OCI-M2 (cell line): ENCODE measurements around the gene KCNIP1.

Experiments used
- DNase-seq: peaks from one replicate; lab custom pipeline; 2025; ENCODE audit not compliant: unreplicated experiment; lab: John Stamatoyannopoulos, UW

KCNIP1 gene

DNA sequence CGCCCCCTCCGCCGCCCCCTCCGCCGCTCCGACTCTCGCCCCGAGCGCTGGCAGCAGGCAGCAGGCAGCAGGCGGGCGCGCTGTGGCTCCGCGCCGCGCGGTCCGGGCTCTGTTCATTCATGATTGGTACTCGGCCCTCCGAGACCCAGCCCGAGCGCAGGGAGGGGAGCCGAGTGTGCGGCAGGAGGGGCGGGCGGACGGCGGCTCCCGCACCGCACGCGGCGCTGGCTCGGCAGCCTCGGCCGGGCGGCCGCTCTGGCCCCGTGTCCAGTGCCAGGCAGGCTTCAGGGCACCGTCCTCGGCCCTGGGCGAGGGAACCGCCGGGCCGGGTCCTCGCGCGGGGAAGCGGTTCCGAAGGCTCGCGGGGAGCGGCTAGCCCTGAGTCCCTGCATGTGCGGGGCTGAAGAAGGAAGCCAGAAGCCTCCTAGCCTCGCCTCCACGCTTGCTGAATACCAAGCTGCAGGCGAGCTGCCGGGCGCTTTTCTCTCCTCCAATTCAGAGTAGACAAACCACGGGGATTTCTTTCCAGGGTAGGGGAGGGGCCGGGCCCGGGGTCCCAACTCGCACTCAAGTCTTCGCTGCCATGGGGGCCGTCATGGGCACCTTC, at the start of gene KCNIP1:
Gene KCNIP1 (plus strand): TSS at position 31 of the 607 bp plus-strand sequence.
- no peak for DNase-seq

DNA sequence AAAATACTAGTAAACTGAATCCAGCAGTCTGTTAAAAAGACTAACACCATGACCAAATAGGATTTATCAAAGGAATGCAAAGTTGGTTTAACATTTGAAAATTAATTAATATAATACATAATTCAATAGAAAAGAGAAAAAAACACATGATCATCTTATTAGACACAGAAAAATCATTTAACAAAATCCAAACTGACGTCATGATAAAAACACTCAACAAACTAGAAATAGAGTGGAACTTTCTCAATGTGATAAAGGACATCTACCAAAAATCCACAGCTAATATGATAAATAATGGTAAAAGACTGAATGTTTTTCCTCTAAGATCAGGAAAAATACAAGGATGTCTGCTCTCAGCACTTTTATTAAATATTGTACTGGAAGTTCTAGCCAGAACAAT, 40.4 kb upstream of the KCNIP1 start:
- DNase-seq: no peak

DNA sequence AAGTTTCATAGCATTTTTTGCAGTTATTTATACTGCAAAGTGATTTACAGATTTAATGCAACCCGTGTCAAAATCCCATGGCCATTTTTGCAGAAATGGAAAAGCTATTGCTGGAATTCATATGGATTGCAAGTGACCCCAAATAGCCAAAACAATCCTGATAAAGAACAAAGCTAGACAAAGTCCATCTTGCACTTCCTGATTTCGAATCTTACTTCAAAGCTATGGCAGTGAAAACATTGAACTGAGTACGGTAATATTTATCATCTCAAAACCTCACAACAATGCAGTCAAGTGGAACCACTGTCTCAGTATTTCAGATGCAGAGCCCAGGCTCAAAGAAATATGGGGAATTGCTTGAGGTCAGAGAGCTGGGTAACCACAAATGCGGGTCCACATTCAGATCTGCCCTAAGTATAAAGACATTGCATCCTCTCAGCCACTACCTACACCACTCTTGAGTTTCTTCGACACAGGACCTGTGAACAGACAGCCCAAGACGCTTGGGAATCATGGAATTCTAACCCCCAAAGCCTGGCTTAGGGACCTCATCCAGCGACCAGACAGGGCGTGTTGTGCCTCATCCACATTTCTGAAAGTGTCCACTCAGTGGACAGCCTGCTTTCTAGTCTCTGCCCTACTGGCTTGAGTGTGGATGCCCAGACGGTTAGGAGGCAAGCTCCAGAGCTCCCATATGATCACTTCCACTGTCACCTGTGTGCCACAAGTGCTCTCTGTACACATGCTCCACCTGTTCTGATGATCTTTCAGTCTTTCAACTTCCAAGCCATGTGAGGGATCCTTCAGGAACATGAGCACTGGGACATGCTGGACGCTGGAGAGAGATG, 39.3 kb upstream of the KCNIP1 start:
- DNase-seq: no peak

DNA sequence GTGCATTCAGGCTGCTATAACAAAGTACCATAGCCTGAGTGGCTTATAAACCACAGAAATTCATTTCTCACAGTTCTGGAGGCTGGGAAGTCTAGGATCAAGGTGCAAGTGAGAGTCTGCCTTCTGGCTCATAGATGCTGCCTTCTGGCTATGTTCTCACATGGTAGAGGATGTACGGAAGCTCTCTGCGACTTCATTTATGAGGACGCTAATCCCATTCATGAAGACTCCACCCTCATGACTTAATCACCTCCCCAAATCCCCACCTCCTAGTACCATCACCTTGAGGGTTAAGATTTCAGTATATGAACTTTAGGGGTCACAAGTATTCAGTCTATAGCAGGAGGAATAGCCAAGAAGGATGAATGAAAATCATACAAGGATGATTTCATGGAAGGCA, 37.3 kb upstream of the KCNIP1 start:
- no peak for DNase-seq

DNA sequence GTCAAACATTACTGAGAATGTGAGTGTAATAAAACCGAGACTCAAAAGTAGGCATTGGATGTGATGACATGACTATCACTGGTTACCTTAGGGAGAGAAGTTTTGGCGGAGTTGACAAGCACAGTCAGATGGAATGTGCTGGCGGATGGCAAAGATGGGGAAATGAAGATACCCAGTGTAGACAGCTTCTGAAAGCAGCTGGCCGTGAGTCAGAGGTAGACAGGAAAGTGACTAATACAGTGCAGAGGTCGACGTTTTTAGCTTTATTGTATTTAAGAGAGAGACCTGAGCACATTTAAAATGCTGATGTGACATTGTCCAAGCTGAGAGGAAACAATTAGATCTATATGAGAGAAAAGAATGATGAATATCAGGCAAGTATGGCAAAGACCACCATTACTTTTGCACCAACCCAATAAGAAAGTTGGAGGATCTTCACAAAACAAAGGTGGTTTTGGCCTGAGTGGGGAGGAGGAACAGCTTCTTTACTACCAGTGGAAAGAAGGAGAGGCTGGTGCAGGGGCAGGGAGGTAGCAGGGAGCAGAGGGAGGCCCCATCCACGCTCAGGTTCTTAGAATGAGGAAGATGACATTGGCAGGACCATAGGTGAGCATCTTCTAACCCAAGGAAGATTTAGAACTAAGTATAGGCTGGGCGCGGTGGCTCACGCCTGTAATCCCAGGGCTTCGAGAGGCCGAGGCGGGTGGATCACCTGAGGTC, 36.7 kb upstream of the KCNIP1 start:
- no peak for DNase-seq

DNA sequence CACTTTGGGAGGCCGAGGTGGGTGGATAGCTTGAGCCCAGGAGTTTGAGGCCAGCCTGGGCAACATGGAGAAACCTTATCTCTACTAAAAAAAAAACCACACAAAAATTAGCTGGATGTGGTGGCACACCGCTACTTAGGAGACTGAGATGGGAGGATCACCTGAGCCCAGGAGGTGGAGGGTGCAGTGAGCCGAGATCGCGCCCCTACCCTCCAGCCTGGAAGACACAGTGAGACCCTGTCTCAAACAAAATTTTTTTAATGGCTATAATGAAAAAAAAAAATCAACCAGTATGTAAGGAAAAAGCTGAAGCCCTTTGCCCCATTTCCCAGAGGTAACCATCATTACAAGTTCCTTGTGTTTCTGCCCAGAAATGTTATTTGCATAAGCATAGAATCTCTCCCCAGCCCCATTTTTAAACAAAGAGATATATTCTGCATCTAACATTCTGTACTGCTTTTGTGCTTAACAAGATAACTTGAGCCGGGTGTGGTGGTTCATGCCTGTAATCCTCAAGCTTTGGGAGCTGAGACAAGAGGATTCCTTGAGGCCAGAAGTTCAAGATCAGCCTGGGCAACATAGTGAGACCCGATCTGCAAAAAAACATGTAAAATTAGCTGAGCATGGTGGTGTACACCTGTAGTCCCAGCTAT, 35.1 kb upstream of the KCNIP1 start:
- no peak for DNase-seq

DNA sequence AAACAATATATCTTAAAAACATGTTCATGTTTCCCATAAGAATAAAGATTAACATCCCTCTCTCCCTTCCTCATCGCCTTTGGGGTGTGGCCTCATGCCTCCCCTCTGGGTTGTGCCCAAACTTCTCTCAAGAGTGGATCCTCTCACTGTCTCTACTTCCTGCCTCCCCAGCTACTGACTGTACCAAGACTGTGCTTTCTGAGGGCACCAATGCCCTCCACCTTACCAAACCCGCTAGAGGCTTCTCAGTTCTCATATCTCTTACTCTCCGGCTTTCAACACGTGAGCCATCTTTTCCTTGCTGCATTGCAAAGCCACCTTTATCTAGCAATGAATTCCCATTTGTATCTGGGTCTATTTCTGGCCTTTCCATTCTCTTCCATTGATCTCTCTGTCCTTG, 34.4 kb upstream of the KCNIP1 start:
- no peak for DNase-seq

DNA sequence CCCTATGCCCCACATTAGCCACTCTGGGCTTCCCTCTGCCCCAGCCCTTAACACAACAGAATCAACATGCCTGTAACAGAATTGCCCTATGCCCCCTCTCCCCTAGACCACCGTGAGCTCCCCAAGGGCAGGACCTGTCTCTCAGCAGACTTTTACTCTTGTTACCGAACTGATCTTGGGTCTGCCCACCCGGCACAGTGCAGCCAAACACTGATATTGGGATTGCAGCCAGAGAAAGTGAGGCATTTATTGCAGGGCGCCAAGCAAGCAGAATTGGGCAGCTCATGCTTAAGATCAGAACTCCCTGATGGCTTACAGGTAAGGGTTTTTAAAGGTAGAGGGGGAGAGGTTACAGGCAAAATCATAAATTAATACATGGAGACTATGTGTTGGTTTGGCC, 33.5 kb upstream of the KCNIP1 start:
- DNase-seq: no peak

DNA sequence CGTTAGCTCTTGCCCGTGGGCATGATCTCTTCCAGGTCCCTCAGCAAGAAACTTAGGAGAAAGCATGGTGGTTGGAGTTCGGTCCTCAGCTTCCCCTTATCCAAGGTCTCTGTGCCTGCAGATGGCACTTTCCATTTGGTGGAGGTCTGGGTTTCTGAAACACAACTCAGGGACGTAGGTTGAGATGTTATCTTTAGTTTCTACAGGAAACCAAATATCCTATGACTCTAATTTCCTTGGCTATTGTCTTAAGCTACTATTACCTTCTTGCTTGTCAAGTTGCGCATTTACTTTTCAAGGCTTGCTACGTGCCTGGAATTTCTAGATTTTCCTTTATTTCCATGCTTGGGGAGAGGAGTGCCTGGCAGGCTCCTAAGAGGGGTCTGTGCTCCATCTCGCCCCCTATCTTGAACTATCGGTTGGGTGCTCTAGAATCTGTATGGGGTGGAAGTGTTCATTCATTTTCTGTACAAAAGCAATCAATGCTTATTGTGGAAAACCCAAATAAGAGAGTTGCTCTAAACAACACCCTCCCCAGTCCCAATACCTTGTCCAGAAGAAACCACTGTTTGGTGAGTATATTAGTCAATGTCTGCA, 32.9 kb upstream of the KCNIP1 start:
- no peak for DNase-seq

DNA sequence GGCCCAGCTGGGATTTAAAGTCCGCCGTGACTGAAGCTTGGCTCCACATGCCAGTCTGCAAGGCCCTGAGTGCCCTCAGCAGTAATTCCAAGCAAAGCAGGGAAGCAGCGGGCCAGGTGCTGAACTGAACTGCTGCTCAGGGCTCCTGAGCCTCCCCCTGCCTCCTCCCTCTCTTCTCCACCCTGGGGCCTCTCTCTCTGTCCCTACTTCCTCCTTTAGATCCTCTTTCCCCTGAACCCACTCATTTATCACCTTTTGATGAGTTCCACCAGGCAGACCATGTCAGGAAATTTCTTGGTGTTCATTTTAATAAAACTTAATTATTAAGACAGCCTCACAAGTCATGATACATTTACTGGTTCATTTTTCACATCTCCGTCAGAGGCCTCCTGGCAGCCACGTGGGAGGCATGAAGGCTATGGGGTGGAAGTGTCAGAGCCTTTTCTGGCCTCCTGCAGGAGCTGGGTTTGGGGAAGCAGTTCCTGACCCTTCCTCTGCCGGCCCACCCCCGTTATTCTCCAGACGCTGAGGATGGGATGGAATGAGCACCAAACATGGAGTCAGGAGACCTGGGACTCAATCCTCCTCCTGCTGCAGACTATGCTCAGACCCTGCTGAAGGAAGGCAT, 32.2 kb upstream of the KCNIP1 start:
- DNase-seq: no peak

DNA sequence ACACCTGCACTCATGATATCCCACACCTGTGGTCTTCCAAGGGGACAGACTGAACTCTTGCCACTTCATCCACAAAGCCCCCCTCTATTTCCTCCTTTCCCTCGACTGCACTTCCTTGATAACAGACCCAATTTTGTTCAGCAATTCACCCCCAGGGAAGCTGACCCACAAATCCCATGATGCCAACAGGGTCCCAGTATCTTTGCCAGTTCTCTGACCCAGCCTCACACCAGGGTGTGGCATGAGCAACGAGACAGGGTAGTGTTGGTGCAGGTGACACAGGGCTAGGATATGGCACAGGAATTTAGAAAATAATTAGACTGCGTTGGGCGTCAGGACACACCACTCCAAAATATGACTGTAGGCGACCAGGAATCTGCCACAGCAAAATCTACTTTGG, 30.2 kb upstream of the KCNIP1 start:
- no peak for DNase-seq

DNA sequence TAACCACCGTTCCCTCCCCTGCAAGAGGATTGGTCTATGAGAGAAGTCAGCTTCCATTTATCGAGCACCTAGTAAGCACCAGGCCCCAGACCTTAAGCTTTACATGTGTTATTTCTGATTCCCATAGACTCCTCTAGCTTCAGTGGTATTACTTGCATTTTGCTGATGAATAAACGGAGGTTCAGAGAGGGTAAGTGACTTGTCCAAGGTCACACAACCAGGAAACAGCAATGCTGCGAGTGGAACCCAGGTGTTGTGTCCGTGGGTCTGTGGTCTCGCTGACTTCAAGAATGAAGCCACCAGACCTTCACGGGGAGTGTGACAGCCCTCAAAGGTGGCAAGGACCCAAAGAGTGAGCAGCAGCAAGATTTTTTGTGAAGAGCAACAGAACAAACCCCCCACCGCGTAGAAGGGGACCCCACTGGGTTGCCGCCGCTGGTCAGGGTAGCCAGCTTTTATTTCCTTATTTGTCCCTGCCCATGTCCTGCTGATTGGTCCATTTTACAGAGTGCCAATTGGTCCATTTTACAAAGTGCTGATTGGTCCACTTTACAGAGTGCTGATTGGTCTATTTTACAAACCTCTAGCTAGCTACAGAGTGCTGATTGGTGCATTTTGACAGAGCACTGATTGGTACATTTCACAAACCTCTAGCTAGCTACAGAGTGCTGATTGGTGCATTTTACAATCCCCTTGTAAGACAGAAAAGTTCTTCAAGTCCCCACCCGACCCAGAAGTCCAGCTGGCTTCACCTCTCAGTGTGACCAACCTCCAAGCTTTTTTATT, 29.1 kb upstream of the KCNIP1 start:
- DNase-seq: no peak

DNA sequence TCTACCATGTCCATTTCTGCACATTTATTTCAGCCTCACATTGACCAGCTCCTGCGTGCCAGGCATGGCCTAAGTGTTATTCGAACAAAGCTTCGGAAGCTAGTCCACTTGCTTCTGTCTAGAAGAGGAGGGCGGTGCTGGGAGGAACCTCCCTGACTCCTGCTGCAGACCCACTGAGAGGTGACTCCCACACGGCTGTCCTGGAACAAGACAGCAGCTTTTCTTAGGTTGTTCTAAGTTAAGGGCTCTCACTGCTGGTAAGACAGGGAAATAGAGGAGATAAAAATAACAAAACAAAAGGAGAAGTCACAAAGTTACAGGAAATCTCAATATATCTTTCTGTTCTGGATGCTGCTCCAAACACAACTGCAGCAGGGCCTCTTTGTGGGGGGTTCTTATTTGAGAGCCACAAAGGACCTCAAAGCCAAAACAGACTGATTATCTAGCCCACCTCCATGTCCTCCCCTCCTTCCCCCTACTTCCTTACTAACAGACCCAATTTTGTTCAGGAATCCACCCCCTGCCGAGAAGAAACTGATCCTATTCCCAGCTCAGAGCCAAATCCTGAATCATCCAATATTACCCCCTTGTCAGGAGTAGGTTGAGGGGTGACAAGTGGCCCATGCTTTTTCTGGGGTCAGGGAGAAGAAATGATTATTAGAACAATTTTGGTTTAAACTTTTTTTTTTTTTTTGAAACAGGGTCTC, 28.4 kb upstream of the KCNIP1 start:
- no peak for DNase-seq

DNA sequence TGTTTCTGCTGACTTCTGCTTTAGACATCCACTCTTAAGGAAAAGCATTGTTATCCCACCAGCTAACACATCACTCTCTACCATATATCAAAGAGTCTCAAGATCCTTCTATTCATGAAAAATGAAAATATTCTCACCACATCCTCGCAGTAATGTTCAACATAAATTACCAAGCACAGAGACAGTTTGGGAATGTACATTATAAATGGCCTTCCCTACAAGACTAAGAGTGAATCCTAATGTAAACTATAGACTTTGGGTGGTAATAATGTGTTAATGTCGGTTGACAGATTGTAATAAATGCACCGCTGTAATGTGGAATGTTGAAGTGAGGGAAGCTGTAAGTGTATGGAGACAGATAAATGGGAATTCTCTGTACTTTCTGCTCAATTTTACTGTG, 27.1 kb upstream of the KCNIP1 start:
- no peak for DNase-seq

DNA sequence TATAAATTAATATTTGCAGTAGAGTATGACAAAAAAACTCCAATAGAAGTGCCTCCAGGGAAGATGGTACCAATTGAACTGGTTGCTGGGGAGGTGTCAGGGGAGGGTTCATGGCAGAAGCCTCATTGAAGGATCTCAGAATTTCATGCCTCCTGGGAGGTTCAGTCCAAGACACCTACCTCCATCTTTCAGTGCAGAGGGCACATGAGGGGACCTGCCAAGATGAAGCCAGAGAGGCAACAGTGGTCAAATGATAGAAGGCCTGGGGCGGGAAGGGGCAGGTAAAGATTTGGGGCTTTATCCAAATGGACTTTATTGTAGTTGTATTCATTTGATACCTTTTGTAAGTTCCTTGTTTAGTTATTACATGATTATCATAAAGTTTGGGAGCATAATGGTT, 25.9 kb upstream of the KCNIP1 start:
- DNase-seq: no peak

DNA sequence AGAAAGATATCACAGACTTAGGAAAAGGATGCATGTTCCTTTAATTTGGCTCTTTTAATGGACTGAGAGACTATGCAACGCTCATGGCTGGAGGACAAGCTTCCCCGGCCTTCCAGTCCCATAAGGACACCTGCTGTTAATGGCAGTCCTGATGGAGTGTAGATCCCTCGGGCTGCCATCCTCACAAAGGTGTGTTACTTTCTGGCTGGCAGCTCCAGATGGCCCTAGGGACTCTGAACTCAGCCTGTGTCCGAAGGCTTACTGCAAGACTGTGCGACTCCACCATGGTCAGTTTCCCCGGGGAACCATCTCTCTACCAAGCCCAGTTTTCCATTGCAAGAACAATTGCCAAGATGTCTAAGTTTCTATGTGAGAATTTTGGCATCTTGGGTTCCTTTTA, 25.5 kb upstream of the KCNIP1 start:
- no peak for DNase-seq

DNA sequence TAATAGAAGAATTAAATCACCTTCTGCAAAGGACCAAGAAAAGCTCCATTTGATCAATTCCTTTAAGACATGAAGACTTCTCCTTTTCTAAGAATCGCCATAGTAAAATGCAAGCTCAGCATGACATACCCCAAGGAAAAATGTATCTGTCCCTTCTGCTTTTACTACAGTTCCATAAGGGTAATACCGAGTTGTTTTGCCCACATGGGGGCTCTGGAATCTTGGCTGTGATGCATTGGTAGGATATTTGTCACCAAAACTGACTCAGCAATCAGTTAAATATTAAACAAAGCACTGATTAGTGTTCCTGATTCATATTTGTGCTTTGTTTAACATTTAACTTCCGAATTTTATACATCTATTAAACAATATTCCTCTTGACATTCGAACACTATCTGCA, 24.3 kb upstream of the KCNIP1 start:
- DNase-seq: no peak

DNA sequence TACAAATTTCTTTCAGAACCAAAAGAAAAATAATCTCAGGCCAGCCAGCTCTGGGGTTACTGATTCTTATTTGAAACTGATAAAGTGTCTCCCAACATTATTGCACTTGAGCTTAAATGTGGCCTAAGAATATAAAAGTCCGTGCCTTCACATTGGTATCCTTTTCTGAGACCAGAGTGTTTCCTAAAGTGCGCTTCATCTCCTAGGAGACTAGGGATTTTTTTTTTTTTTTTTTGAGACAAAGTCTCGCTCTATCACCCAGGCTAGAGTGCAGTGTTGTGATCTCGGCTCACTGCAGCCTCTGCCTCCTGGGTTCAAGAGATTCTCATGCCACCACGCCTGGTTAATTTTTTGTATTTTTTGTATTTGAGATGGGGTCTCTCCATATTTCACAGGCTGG, 23.6 kb upstream of the KCNIP1 start:
- no peak for DNase-seq

DNA sequence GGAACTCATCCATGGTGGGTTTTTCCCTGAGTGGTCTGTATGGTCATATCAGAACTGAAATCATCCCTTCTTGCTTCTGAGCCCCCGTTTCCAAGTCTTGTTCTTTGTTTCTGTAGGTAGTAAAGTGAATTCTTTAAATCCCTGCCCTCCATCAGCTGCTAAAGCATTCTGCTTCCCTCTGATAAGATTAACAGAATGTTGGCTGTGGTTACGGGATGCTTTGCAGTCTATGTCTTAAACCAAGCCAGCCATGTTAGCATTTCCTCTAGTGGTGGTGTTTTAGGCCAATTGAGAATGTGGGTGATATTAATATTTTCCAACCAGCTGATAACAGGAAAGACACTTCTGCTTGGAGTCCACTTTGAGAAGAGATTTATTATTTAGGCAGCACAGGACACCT, 22.0 kb upstream of the KCNIP1 start:
- DNase-seq: no peak
